Activated naive CD4-positive, alpha-beta T cell treated with anti-CD3 and anti-CD28 coated beads, Interleukin-2, amount 50 U/mL, for 72 hours (primary cell): Measurements from ENCODE around the gene ENPP7. TPM values are rescaled to one million over a fixed set of nuclear protein-coding genes. Genes with fewer than 3 reads are reported as not detected.

Experiments
- ATAC-seq, 2 donors: fragments of 150-1000 bp; cut with Tn5 transposase; 2 replicates each; pipeline ENCODE4 v1.10.0; 2021; ENCODE audit warnings: mild to moderate bottlenecking in 2 of 2, moderate library complexity in 2 of 2
- DNase-seq, 2 donors: peaks; one replicate each; pipeline ENCODE4 v3.0.0; 2021 to 2022; ENCODE audit warnings: low spot score in 2 of 2
- H3K27ac Mint-ChIP-seq, 2 donors: one replicate each; pipeline ENCODE4 v1.8.0; 2022; ENCODE audit warnings: mild to moderate bottlenecking in 2 of 2, mixed read lengths in 2 of 2
- H3K36me3 Mint-ChIP-seq, 2 donors: one replicate each; pipeline ENCODE4 v1.8.0; 2022; ENCODE audit warnings: mixed read lengths in 2 of 2
- H3K9me3 Mint-ChIP-seq, 2 donors: one replicate each; pipeline ENCODE4 v1.8.0; 2022; ENCODE audit warnings: mixed read lengths in 2 of 2
- total RNA-seq, 2 donors: library from RNA; stranded (reverse); gene quantifications; one replicate each; pipeline ENCODE4 v1.2.3, GENCODE V29; 2022

Gene ENPP7
- total RNA-seq, 2 donors from 2014 or later: 0.23 TPM; not detected in 1

DNA sequence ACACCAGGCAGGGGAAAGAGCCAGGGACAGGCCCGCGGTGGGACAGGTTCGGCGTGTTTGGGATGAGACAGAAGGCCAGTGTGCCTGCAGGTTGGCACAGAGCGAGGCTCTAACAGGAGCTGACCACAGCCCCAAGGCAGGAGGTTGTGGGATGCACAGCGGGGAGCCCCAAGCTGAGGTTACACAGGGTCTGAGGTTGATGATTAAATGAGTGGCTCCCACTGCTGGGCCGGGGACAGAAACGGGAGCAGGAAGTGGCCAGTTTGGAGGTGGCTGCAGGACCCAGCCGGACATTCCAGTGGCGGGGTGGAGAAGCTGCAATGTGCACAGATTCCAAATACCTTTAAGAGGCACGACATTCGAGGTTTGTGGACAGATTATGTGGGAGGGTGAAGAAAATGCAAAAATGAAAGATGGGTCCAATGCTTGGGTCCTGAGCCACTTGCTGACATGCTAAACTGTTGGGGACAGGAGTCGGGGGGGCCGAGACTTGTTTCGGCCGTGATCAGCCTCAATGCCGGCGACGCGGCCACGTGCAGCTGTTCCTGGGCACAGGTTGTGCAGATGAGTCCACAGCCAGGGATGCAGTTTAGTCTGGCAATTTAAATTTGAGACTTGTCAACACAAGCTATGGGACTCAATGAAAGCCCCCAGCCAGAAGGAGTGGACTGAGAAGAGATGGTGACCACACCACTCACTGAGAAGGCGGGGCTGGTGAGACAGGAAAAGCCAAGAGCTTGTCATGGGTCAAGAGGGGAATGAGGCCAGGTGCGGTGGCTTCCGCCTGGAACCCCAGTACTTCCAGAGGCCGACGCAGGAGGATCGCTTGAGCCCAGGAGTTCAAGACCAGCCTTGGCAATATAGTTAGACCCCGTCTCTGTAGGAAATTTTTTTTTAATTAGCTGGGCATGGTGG is 8.7 kb downstream of the ENPP7 start:
- Mint-ChIP-seq H3K9me3 (no peaks in the 10 kb centered on the region), H3K27ac (no peak overlapping the region), H3K36me3 (no peaks in the 10 kb centered on the region)
- DNase-seq (no peak), ATAC-seq (no peak)

GRCh38 chr17:79740413-79740812 is 9.7 kb downstream of the ENPP7 start:
- Mint-ChIP-seq H3K9me3 (no peaks in the 10 kb centered on the region), H3K36me3 (no peaks in the 10 kb centered on the region), H3K27ac (no peak overlapping the region)
- DNase-seq (no peak), ATAC-seq (no peak)

DNA sequence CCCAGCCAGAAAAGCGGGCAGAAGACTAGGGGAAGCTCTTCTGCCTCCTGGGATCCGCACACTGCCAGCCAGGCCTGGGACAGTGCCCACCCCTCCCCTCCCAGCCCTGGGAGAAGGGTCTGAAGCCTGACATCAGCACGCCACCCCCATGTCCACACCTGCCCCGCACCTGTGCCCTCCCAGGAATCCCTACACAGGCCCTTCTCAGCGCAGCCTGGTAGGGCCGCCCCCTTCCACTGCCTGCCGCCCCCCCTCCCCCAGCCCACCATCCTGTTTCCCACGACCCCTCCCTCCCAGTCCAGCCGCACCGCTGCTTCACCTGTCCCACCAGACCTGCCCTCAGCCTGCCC is 10.6 kb downstream of the ENPP7 start:
- DNase-seq (no peak), ATAC-seq (no peak)
- H3K9me3 Mint-ChIP-seq: no peaks in the 10 kb centered on the region
- no peaks in the 10 kb centered on the region for H3K36me3 Mint-ChIP-seq
- H3K27ac Mint-ChIP-seq: no peak overlapping the region

- no peak overlapping the region for H3K27ac Mint-ChIP-seq
- peak; percentile 61 to 76 for ATAC-seq
- peaks cover 0 to 1% of the 10 kb centered on the region in 2 donors for H3K36me3 Mint-ChIP-seq
- no peaks in the 10 kb centered on the region for H3K9me3 Mint-ChIP-seq
- DNase-seq: peak; percentile 77 to 93
These were observed 11.2 kb downstream of the ENPP7 start for GRCh38 chr17:79741751-79742588.

DNA sequence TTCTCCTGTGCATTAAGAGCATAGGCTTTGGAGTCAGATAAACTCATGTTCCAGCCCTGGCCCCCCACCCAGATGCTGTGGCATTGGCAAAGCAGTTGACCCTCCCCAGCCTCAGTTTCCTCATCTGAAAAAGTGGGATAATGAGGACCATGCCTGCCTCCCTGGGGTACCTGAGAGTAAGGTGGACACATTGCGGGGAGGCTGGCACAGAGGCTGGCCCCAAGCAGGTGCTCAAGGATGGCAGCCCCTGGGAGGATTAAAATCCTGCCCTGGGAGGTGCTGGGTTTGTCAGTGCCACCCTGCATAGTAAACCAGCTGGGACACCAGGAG is 11.8 kb downstream of the ENPP7 start:
- no peak overlapping the region for H3K27ac Mint-ChIP-seq
- ATAC-seq (no peak), DNase-seq (no peak)
- no peaks in the 10 kb centered on the region for H3K9me3 Mint-ChIP-seq
- H3K36me3 Mint-ChIP-seq: peaks cover 0 to 4% of the 10 kb centered on the region in 2 donors

DNA sequence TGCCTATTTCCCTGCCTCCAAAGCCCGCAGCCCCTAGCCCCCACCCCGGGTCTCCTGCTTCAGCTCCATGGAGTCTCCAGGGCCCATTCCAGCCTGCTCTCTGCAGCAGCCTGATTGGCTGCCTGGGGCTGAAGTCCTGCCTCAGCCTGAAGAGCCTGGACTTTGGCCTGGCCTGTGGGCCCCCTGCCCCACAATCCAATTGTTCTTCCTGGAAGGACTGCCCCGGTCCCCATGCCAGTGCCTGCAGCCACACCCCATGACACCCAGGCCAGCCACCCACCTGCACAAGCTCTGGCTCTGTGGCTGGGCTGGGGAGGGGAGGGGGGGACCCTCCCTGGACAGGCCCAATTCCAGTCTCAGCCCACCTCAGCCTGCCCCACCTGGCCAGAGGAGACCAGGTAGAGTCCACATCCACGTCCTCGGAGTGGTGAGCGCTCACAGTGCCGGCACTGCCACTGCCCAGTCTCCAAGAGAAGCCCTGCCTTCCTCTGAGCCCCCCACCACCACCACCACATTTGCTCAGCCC is 12.3 kb downstream of the ENPP7 start:
- Mint-ChIP-seq H3K27ac (no peak overlapping the region), H3K36me3 (peaks cover 0 to 4% of the 10 kb centered on the region in 2 donors), H3K9me3 (no peaks in the 10 kb centered on the region)
- ATAC-seq (no peak), DNase-seq (no peak)

GRCh38 chr17:79743614-79744013 is 12.9 kb downstream of the ENPP7 start:
- ATAC-seq (no peak), DNase-seq (no peak)
- Mint-ChIP-seq H3K27ac (no peak overlapping the region), H3K9me3 (no peaks in the 10 kb centered on the region), H3K36me3 (peaks cover 0 to 4% of the 10 kb centered on the region in 2 donors)

GRCh38 chr17:79745641-79746105 is 14.9 kb downstream of the ENPP7 start:
- Mint-ChIP-seq H3K36me3 (peaks cover 0 to 4% of the 10 kb centered on the region in 2 donors), H3K27ac (no peak overlapping the region), H3K9me3 (no peaks in the 10 kb centered on the region)
- DNase-seq: no peak
- peak in 1 of 2 donors; percentile 35 for ATAC-seq

GRCh38 chr17:79746889-79747507 is 16.3 kb downstream of the ENPP7 start:
- Mint-ChIP-seq H3K36me3 (peaks cover 0 to 4% of the 10 kb centered on the region in 2 donors), H3K27ac (no peak overlapping the region), H3K9me3 (no peaks in the 10 kb centered on the region)
- DNase-seq (no peak), ATAC-seq (no peak)

DNA sequence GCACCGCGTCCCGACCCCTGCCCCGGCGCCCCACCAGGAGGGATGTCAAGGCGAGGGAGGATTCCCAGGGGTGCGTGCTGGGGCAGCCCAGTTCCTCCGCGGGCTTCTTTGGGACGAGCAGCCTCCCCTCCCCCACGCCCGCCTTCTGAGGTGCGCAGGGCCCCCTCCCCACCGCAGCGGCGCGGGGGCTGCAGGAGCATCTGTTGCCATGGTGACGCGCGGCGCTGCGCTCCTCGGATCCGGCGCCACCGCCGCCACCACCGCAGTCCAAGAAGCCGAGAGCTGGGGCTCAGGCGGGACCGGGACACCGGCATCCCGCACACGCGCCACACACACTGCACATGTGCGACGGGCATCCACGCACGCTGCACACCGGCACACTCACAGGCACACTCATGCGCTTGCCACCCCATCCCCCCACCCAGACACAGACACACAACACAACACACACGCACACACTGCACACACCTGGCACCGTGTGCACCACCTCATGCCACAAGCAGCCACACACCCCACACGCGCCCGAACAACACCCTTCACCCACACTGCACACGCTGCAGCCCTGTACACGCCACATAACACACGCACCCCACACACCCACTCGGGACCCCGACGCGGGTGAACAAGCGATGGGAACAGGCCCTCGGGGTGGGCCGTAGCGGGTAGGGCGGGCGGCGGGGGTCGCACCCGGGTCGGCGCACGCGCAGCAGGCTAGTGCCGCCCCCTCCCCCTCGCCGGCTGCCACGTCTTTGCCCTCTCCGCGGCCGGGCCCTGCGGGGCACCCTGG is 17.0 kb downstream of the ENPP7 start:
- ATAC-seq (no peak), DNase-seq (no peak)
- peaks cover 0 to 4% of the 10 kb centered on the region in 2 donors for H3K36me3 Mint-ChIP-seq
- no peak overlapping the region for H3K27ac Mint-ChIP-seq
- no peaks in the 10 kb centered on the region for H3K9me3 Mint-ChIP-seq

DNA sequence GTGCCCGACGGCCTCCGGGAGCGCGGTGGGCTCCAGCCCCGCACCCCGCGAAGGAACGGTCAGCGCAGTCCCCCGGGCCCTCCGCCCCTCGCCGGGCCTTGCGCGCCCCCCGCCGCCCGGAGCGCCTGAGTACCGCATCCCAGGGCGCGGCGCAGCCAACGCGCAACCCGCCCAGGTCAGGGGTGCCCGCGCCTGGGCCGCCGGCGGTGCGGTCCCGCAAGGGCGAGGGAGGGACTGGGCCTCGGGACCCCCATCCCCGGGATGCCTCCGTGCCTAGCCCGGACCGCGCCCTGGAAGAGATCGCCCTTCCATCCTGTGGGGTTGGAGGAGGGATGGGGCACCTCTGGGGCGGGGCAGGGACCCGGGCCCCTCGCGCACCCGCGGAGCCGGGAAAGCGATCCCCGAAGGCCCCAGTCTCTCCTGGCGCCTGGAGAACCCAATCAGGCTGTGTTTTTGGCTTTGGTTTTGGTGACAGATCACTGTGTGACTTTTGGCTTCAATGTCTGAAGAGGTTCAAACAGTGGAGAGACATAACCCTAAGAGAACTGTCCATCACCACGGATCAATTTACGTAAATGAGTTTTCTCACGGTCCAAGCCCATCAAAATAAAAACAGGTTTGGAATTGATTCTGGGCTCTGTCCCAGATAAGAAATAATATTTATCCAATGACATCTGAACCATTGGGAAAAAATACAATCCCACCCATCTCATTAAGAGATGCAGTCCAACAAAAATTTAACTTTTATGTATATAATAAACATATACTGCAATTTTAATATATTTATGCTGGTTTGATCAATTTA is 17.8 kb downstream of the ENPP7 start:
- Mint-ChIP-seq H3K9me3 (no peaks in the 10 kb centered on the region), H3K27ac (no peak overlapping the region), H3K36me3 (peaks cover 0 to 4% of the 10 kb centered on the region in 2 donors)
- no peak for ATAC-seq
- no peak for DNase-seq

DNA sequence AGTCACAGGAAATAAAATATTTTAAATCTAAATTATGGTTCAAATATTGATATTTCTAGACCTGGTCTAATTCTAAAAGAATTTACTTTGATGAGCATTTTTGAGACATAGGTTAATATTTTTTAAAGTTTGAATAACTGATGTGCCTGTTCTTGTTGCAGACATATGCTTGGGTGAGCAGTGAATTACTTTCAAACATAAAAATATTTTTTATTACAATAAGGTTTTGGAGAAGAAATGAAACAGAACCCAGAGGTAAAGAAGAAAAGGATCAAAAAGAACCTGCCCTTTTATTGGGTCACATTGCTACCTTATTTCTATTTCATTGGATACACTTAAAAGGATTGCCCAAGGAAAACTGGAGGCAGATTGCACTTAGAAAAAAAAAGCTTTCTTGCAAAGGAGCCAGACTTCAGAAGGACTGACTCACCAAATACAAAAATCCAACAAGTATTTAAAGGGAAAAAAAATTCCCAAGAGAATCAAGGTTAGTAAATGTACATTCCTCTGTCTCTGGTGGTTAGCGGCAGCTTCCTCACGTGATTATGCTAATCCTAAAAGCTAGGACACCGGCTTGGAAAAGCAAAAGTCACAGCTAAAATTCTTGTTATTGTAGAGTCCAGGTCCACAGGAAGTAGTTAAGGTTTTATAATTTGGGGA is 18.5 kb downstream of the ENPP7 start:
- DNase-seq (no peak), ATAC-seq (no peak)
- peaks cover 0 to 4% of the 10 kb centered on the region in 2 donors for H3K36me3 Mint-ChIP-seq
- no peak overlapping the region for H3K27ac Mint-ChIP-seq
- no peaks in the 10 kb centered on the region for H3K9me3 Mint-ChIP-seq

DNA sequence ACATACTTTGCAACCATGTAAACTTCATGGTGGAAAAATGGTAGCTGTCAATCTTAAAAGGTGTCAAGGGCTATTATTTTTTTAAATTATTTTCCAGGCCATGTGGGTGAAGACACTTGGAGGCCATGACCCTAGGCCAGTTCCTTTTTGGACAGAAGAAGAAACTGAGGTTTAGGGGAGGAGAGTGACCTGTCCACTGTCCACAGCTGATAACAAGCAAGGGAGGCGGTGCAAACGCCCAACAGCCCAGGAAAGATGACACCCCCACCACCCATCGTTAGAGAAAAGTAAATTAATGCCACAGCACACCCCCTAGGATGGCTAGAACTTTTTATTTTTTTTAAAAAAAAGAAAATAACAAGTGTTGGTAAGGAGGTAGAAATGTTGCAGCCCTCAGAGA is 19.2 kb downstream of the ENPP7 start:
- peaks cover 0 to 4% of the 10 kb centered on the region in 2 donors for H3K36me3 Mint-ChIP-seq
- ATAC-seq (no peak), DNase-seq (no peak)
- no peak overlapping the region for H3K27ac Mint-ChIP-seq
- no peaks in the 10 kb centered on the region for H3K9me3 Mint-ChIP-seq

DNA sequence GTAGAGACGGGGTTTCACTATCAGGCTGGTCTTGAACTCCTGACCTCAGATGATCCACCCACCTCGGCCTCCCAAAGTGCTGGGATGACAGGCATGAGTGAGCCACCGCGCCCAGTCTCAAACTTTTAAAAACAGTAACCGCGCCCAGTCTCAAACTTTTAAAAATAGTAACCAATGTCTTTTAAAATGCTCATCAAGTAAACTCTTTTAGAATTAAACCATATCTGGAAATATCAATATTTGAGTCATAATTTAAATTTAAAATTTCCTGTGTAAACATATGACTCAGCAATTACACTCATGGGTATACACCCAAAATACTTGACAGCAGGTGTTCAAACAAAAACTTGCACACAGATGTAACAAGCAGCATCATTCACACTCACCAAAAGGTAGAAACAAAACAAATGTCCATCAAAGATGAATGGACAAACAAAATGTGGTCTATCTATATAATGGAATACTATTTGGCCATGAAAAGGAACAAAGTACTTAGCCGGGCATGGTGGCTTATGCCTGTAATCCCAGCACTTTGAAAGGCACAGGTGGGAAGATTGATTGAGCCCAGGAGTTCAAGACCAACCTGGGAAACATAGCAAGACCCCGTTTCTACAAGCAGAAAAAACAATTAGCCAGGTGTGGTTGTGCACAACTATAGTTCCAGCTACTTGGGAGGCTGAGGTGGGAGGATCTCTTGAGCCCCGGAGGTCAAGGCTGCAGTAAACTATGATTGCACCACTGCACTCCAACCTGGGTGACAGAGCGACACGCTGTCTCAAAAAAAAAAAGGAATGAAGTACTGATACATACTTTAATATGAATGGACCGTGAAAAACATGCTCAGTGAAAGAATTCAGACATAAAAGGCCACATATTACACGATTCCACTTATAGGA is 20.2 kb downstream of the ENPP7 start:
- DNase-seq (no peak), ATAC-seq (no peak)
- H3K27ac Mint-ChIP-seq: no peak overlapping the region
- no peaks in the 10 kb centered on the region for H3K9me3 Mint-ChIP-seq
- H3K36me3 Mint-ChIP-seq: peaks cover 0 to 4% of the 10 kb centered on the region in 2 donors
